Pons (tissue), 1 donor: ENCODE measurements around the gene ZSCAN9.
A peak's percentile ranks its signal among the peaks of the same experiment; 100 is the strongest.

Experiments used
- DNase-seq: peaks from one replicate; pipeline ENCODE4 v3.0.0-alpha.2; 2016; ENCODE audit warnings: low spot score

Gene ZSCAN9

DNA sequence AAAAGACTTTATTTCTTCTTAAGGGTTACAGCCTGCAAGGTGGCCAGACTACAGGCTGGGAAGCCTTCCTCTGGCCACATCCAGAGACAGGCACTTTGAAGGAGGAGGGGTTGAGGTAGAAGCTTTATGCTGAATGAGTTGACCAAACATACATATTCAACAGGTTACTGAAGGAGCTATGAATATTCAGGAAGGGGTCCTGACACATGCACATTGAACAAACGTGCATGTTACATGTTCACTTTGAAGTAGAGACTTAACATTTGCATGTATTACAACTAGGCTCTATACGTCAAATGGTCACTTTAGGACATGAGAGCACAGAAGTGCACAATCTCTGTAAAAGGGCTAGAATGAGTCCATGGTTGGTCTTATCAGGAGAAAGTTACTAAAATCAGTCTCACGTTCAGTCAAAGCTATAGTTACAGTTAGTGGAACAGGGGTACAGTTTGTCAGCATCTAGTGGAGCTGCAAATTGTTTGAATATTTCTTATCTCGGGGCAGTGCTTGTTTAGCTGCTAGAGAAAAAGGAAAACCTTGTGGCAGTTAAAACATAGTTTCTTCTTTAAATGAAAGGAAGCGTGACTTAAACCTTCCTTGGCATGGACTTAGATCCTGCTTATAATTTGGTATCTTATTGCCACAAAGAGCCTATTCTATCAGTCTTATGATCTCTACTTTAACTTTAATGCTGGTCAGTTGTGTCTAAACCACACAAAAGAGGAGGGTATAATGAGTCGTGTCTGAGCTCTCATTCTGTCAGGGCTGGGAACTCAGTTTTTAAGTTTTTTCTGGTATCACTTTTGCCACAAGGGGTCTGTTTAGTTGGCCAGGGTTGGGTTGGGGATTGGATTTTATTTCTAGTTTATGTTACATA lies 4.6 kb upstream of the ZSCAN9 start:
- DNase-seq = no peak

DNA sequence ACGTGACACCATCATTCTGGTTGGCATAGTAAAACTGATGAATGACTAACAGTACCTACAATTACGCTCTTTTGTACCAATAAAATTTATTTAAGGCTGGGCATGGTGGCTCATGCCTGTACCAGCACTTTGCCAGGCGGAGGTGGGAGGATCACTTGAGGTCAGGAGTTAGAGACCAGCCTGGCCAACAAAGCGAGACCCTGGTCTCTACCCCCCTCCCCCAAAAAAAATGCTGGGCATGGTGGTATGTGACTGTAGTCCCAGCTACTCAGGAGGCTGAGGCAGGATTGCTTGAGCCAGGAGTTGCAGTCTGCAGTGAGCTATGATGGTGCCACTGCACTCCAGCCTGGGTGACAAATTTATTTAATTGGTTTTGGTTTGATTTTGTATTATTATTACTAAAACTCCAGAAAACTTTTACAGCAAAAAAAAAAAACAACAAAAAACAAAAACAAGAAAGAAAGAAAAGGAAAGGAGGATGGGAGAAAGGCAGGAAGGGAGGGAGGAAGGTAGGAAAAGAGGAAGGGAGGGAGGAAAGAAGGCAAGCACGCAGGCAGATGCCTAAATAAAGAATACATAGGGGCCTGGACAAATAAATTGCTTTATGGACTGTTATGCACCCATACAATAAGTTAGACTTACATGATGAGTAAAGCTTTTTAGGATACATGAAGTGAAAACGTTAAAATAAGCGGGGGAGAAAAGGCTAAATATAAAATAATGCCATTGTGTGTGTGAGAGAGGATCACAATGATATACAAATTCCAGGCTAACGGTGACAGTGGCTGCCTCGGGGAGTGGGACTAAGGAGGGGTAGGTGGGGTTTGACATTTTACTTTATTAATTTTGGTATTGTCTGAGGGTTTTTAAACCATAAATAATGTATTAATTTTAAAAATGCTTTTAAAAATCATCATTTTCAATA lies 682 bp upstream of the ZSCAN9 start:
- DNase-seq = no peak

DNA sequence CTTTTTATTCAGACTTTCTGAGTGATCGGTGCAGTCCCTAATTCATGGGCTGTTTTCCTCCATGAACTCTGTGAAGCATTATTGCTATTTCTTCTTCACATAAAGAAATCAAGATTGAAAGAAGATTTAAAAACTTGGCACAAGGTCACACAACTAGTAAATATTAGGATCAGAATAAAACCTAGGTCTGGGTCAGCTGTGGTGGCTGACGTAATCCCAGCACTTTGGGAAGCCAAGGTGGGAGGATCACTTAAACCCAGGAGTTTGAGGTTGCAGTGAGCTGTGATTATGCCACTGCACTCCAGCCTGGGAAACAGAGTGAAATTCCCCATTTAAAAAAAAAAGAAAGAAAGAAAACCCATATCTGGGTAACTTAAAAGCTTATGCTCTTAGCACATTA lies 1.4 kb downstream of the ZSCAN9 start:
- DNase-seq = no peak

DNA sequence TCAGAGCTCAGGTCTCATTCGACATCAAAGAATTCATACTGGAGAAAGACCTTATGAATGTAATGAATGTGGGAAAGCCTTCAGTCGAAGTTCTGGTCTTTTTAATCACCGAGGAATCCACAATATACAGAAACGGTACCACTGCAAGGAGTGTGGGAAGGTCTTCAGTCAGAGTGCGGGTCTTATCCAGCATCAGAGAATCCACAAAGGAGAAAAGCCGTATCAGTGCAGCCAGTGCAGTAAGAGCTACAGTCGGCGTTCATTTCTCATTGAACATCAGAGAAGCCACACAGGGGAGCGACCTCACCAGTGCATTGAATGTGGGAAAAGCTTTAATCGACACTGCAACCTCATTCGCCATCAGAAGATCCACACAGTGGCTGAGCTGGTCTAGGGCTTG lies 7.7 kb downstream of the ZSCAN9 start:
- no peak for DNase-seq

DNA sequence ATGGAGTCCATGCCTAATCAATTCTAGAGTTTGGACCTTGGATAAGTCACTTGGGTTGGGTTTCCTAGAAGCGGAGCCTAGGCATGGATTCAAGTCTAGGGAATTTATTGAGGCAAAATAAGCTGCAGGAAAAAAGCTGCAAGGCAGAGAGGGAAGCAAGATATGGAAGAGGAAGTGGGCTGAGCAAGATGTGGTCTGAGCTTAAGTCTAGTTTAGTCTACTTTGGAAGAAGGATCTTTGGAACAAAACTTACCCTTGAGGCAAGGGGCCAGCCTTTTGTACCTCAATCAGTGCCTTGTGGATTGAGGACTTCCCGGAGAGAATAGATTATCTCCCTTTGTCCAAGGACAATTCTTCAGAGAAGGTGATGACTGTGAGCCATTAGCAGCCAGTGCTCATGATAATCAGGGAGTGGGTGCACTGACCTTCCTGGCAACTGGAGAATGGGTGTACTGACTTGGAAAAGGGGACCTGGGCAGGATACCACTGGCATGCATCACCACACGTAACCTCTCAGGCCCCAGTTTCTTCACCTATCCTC lies 10.9 kb downstream of the ZSCAN9 start:
- no peak for DNase-seq

DNA sequence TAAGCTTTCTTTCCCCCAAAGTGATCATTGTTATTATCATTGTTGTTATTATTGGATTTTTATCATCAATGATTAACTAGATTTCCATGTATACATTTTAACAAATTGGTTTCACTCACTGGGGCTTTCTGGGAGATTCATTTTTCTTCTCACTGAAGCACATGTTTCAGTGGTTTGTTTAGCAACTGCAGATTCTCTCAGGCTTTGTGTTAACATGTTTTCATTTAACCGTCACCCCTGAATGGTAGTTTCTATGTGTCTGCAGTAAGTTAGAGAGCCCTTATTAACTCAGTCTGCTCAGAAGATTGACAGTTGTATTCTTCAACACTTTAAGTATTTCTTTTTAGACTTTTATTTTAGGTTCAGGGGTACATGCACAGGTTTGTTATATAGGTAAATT lies 14.6 kb downstream of the ZSCAN9 start:
- no peak for DNase-seq

DNA sequence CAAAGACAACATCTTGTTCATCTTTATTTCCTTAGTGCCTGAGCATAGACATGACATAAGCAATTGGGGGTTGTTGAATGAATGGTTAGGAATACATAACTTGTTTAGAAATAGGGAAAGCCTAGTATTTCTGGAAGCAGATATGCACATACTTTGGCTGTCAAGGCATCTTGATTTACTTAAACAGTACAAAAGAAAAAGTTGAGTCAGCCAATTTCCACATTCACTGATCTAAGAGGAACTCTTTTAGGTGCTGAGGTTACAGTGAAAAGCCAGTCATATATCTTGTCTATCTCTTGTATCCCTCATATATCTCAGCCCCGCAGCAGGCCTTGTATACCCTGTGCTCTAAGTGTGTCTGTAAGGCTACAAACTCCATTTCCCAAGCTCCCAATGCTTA lies 15.4 kb downstream of the ZSCAN9 start:
- DNase-seq = no peak

DNA sequence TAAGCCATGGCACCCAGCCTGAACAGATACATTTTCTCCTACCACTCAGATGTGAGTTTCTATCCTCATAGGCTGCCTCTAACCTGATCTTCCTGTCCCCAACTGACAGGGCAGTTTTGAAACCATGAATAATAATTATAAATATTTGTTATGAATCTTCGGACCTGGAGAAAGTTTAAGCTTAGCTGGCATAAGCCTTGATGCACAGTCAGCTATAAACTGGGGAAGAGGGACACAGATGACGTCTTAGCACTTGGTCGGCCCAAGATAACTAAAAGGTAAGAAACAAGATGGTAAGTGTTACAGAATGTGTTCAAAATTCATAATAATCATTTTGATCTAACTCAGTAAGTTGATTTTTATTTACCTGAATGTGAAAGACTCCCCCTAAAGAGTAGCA lies 18.9 kb downstream of the ZSCAN9 start:
- DNase-seq = no peak

DNA sequence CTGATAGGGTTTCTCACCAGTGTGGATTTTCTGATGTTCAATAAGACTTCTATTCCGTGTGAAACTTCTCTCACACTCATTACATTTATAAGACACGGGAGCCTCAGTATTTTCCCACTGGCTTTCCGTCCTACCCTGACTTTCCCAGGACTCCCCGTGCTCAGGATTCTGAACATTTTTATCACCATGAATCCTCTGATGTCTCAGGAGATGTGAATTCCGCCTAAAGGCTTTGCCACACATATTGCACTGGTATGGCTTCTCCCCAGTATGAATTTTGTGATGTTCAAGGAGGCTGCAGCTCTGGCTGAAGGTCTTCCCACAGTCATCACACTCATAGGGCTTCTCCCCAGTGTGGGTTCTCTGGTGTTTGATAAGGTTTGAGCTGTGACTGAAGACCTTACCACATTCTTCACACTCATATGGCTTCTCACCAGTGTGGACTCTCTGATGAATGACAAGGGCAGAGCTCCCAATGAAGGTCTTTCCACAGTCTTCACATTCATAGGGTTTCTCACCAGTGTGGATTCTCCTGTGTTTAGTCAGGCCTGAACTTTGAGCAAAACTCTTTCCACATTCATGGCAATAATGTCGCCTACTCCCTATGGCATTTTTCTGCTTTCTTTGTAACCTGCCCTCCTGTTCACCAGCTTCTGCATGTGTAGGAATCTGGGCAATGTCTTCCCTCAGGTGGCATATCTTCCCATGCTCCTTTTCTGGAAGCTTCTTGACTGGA lies 20.3 kb downstream of the ZSCAN9 start:
- no peak for DNase-seq

DNA sequence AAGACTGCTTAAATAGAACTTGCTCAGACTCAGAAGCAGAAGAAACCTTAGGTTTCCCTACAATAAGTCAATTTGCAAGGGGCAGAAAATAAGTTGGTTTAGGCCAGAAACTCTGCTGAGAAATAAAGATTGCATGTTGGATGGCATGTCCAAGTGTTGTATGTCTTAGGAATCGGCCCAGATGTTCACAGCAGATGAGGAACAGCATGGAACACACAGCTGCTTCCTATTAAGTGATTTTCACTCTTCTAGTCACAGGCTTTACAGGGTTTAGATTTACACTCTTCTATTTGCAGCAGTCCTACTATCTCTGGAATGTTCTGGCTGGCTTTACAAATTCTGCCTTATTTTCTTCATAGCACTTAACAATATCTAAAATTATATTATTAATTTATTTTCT lies 23.8 kb downstream of the ZSCAN9 start:
- no peak for DNase-seq

DNA sequence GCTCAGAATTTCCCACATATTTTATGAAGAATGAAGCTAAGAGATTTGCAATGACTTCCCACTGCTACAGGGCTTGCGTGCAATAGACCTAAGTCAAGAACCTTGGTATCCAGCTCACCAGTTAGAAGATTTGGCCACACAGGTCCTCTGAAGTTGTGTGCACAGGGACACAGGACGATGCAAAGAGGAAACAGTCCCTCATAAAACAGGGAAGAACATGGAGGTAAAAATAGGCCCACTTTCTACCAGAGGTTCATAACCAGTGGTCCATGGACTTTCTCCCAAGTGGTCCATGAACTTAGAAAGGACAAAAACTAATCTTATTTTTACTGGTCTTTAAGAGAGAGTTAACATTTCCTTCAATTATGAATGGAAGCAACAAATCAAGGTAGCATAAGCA lies 25.7 kb downstream of the ZSCAN9 start:
- DNase-seq = no peak

DNA sequence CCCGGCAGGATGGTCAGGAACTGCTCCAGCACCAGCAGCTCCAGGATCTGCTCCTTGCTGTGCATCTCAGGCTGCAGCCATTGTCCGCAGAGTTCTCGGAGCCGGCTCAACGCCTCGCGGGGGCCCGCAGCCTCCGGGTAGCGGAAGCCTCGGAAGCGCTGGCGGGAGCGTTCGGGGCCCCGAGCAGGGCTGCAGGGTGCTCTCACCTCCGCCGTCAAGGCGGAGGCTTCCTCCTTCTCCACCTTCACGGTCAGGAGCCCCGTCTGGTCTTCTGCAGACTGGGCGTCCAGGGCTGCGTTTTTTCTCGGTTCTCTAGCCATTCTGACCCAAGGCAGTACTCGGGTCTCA lies 26.6 kb downstream of the ZSCAN9 start:
- DNase-seq = no peak

DNA sequence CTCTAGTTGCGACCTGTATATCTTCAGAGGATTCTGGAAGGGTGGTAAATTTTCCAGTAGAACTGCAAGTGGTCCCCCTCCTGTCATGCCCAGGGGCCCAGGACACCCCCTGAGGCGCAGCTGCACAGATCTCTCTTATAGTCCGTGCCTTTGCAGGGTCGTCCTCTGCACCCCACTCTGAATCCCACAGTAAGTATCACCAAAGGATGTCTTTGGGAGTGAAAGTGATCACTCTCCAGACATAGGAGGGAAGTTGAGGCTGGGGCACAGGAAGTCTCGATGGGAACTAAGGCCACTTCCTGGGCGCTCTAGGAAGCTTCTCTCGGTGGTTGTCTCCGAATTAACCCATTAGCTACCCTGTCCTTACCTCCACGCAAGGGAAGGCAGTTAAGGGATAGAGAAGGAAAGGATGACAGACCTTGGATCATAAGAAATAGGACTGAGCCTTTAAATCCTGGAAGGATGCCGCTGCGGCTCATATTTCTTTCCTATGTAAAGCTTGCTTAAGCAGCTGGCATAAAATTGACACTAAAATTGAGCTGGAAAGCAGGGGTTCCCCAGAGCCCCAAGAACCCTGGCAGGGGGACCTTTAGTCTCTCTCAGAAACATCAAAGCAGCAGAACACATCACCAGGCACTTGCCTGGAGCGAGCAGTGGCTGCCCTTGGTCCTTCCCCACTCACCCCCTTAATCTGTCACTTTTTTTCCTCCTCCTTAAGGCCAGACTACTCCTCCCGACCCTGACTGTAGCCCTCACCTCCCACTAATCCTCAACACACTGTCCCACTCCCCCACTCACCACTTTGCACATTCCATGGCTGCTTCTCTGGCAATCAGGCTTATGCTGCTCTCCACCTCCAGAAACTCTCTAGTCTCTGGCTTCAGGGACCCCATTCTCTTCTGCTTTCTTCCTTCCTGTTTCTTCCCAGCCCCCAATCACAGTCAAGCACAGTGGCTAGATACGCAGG lies 27.2 kb downstream of the ZSCAN9 start, which contains the start of gene ZKSCAN4:
TSS of gene ZKSCAN4 (minus strand) at position 261 of the 967 bp plus-strand sequence. CDS start 289 bp downstream, outside the sequence.
- peak; percentile 85 for DNase-seq

DNA sequence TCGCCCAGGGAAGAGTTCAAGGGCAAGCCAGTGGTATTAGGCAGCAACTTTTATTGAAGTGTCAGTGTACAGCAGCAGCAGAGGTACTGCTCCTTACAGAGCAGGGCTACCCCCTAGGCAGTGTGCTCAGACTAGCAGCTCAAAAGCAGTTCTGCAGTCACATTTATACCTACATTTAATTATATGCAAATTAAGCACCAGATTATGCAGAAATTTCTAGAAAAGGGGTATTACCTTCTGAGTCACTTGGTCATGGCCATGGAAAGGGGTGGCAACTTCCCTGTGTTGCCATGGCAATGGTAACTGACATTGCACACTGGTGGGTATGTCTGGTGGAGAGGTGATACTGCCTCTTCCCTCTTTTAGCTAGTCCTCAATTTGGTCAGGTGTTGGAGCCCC lies 29.0 kb downstream of the ZSCAN9 start:
- DNase-seq = no peak

DNA sequence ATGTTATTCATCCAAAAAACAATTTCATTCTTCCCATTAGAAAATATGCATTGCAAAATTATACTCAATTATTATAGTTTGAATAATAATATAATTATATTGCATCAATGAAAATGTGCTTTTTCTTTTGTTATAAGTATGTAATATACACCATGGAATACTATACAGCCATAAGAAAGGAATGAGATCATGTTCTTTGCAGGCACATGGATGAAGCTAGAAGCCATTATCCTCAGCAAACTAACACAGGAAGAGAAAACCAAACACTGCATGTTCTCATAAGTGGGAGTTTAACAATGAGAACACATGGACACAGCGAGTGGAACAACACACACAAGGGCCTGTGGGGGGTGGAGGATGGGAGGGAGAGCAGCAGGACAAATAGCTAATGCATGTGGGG lies 32.0 kb downstream of the ZSCAN9 start:
- no peak for DNase-seq

DNA sequence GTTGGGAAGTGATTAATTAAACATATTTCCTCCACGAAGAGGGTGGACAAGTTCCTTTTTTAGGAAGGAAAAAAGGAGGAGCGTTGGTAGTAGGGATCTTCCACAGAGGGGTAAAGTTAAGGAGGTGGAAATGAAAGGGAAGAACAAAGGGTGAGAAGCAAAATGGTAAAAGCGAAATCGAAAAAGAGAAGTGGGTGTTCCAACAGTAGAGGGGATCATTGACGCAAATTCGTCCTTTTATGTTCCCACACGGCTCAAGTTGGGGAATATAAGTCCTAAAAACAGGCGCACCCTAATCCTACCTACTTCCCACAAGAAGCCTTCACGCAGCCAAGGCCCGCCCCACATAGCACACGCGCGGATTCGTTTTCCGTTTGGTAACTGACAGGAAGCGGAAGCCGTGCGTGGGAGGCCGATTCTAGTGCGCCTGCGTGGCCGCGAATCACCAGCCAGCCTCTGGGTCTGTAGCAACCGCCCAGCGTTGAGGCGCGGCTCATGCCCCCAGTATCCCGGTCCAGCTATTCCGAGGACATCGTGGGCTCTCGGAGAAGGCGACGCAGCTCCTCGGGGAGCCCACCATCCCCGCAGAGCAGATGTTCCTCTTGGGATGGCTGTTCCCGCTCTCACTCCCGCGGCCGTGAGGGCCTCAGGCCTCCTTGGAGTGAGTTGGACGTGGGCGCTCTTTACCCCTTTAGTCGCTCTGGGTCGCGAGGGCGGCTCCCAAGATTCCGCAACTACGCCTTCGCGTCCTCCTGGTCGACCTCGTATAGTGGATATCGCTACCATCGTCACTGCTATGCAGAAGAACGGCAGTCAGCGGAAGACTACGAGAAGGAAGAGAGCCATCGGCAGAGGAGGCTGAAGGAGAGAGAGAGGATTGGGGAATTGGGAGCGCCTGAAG lies 34.1 kb downstream of the ZSCAN9 start, which contains the start of gene NKAPL:
TSS of gene NKAPL (plus strand) at position 421 of the 901 bp plus-strand sequence. CDS start at position 496, 75 bp downstream.
- DNase-seq = peak; percentile 72

DNA sequence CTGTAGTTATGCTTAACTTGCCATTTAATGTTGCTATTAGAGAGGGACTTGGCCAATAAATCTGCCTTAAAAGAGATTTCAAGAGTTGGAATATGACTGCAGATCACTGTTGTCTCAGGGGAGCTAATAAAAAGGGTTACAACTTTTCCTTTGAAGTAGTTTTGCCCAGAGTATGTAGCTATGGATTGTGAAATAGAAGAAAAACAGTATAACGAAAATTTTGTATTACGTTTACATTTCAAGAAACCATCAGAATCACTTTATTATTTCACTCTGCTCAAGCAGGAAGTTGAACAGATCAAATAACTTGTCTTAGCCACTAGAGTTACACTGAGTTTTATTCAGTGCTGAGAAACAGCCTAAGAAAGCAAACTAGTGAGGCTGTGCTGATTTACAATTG lies 38.8 kb downstream of the ZSCAN9 start:
- DNase-seq = no peak

DNA sequence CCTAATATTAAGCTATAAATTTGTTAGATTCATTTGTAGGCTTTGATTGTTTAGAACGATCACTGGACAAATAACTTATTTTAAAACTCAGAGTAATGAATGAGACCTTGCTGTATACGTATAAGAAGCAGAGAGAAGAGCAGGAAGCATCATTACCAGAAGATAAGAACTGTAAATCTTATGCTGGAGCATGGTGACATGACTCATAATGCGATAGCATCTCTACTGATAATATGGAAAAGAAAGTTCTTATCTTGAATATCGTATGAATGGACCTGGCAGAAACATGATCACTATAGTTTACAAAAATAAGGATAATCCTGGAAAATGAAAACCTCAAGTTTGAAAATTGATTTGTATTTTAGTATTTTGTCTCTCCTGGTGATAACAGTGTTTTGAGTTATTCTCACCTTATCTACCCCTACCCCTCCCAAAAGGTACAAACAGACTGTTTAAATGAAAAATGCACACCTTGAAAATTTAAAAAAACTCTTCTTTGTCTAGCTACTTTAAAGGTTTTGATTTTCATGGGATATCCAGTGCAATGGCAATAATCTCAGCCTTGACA lies 39.8 kb downstream of the ZSCAN9 start:
- no peak for DNase-seq

DNA sequence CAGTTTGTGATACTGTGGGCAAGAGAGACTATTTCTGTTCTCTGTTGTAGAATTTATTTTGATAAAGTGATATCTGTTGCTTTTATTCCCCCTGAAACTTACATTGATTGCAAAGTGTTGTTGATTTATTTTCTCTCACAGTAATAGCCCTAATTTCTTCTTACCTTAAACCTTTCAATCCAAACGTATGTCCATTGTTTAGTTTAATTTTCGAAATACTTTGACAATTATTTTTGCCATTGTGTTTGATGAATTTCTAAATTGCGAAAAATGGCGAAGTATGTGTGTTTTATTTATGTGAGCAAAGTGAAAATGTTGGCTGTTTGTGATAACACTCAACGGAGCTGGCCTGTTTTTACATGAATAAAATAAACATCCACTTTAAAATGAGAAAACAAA lies 41.5 kb downstream of the ZSCAN9 start:
- no peak for DNase-seq
